Ovary (tissue), 9 donors: ENCODE data around the gene MTG1. TPM values are rescaled to one million over a fixed set of nuclear protein-coding genes. Genes with fewer than 3 reads are reported as not detected.

ENCODE experiments used
- DNase-seq, 5 donors: peaks; one replicate each; pipeline ENCODE4 v3.0.0-alpha.2; 2019 to 2020
- H3K27ac ChIP-seq, 2 donors: fragments of 200-600 bp; one replicate each; pipeline versions ENCODE4 v1.5.1 to v1.8.0; 2019 to 2022
- H3K27me3 ChIP-seq: fragments of 200-600 bp; one replicate; pipeline ENCODE4 v1.8.0; 2022
- H3K36me3 ChIP-seq: fragments of 200-600 bp; sonication (generic); one replicate; pipeline ENCODE4 v1.5.1; 2019
- H3K4me1 ChIP-seq: one replicate; pipeline ENCODE4 v1.8.1; 2013; ENCODE audit warnings: mild to moderate bottlenecking, moderate library complexity; ENCODE audit not compliant: insufficient read depth
- H3K4me3 ChIP-seq: fragments of 200-600 bp; sonication (generic); one replicate; pipeline ENCODE4 v1.5.1; 2017
- H3K9me3 ChIP-seq, 2 donors: fragments of 200-600 bp in 1 of 2; sonication (generic) in 1 of 2; one replicate each; pipeline versions ENCODE4 v1.5.1 to v1.8.1; 2013 to 2019; ENCODE audit warnings: mild to moderate bottlenecking in 1 of 2, moderate library complexity in 1 of 2
- EP300 ChIP-seq: sonication (generic); formaldehyde crosslinking; IDR thresholded peaks from one replicate; pipeline ENCODE4 v1.6.1; 2017; ENCODE audit warnings: antibody characterized with exemption
- POLR2A ChIP-seq: fragments of 450-650 bp; IDR thresholded peaks from one replicate; pipeline ENCODE4 v1.6.1; 2017; ENCODE audit warnings: antibody characterized with exemption, mild to moderate bottlenecking, moderate library complexity
- WGBS, 3 donors: extraction: QIAGEN DNeasy Blood & Tissue Kit in 1 of 3; methylation state at CpG; one replicate each; pipeline versions ENCODE4 v1.1.5 to v1.1.7; 2013 to 2017; 5-methylcytosine and 5-hydroxymethylcytosine counted together
- intact Hi-C, 4 donors: fragments of 100-400 bp; cut with DNase I; formaldehyde crosslinking; loops; one replicate each; pipeline versions ENCODE4 v1.11.0 to v1.15.1; 2022 to 2023
- polyA plus RNA-seq, 2 donors: library from polyadenylated mRNA; stranded (reverse); fragments of 200-250 nt in 1 of 2; fragments of 350-450 nt in 1 of 2; fragmentation: Illumina TruSeq in 1 of 2; extraction: RNeasy Lipid Tissue Mini Kit (QIAGEN cat#74804) in 1 of 2; gene quantifications; one replicate each; pipeline ENCODE4 v1.2.3, GENCODE V29; 2013 to 2014
- total RNA-seq, 7 donors: library from RNA; depleted of rRNA in 2 of 7; stranded (reverse); fragments of >200 nt in 2 of 7; fragmentation: NEBNext Ultra II Directional in 3 of 7; extraction: Animal tissue kit (Norgen Biotek cat#: 25700) in 3 of 7; gene quantifications; one replicate each; pipeline versions ENCODE4 v1.1.0 to v1.2.4, GENCODE V29; 2016 to 2023
- TF ChIP-seq, protein P1 (sequence below), 3 donors: fragments of 450-650 bp in 2 of 3; fragments of 200-600 bp in 1 of 3; IDR thresholded peaks; one replicate each; pipeline versions ENCODE4 v1.5.1 to v1.8.0; 2016 to 2022; ENCODE audit warnings: antibody characterized with exemption in 3 of 3, mild to moderate bottlenecking in 1 of 3
- donor health status: DM: no; HTN: no; CAD: no; lungs with moderate emphysema.
- donor health status: DM: no; HTN: no; CAD: no.
- donor health status: Bipolar disorder and iron deficiency.
- donor health status: DM: yes; HTN: yes; CAD: no.
- donor health status: DM: no; HTN: no; CAD: no.
- donor health status: DM: yes; HTN: yes; CAD: no.

The MTG1 gene
- total and polyA plus RNA-seq, 9 donors: 23.1 to 55.1 (median 33.7) TPM

DNA sequence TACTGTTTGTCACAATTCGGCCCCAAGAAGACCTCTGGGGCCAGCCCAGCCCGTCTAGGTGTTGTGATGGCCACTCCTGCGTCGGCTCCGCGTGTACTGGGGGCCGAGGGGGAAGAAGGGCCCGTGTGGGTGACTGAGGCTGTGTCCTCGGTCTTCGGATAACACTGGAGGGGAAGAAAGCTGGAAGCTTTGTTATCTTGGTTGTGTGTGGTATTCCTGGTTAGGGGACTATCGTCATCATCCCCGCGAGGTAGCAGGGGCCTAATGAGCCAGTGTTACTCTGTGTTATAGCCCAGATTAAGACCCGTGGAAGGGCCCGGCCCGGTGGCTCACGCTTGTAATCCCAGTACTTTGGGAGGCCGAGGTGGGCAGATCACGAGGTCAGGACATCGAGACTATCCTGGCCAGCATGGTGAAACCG, 854 bp downstream of the MTG1 start:
- peak overlapping the region in 1 of 2 donors; percentile 65 for H3K27ac ChIP-seq

DNA sequence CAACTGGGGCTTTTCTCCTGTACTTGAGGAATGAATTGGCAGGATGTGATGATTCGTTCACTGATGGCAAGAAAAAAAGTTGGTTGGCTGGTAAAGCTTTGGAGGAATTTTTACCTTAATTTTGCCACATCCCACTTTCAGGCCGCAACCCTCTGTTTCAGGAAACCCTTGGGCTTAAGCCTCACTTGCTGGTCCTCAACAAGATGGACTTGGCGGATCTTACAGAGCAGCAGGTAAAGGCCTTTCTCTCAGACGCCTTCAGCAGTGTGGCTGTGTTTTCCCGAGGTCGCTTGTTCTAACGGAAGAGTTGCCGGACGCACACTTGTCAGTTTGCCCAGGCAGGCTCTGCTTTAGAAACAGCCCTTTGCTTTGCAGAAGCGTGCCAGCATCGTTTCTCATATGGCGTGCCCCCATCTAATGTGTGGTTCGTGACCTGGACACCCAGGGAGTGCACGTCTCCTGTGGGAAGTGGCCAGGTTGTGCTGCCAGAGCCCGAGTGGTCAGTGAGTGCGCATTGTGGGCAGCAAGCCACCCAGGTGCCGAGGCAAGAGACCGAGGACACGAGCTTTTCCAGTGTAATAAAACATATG, 2.2 kb downstream of the MTG1 start:
- no peak overlapping the region for H3K27ac ChIP-seq
- H3K27me3 ChIP-seq: no peaks in the 10 kb centered on the region
- TF ChIP-seq, protein P1, sequence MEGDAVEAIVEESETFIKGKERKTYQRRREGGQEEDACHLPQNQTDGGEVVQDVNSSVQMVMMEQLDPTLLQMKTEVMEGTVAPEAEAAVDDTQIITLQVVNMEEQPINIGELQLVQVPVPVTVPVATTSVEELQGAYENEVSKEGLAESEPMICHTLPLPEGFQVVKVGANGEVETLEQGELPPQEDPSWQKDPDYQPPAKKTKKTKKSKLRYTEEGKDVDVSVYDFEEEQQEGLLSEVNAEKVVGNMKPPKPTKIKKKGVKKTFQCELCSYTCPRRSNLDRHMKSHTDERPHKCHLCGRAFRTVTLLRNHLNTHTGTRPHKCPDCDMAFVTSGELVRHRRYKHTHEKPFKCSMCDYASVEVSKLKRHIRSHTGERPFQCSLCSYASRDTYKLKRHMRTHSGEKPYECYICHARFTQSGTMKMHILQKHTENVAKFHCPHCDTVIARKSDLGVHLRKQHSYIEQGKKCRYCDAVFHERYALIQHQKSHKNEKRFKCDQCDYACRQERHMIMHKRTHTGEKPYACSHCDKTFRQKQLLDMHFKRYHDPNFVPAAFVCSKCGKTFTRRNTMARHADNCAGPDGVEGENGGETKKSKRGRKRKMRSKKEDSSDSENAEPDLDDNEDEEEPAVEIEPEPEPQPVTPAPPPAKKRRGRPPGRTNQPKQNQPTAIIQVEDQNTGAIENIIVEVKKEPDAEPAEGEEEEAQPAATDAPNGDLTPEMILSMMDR (IDR thresholded peaks at IDR 0.05): no peak
- no peak for TF ChIP-seq POLR2A
- TF ChIP-seq EP300: no peak
- H3K9me3 ChIP-seq: no peaks in the 10 kb centered on the region
- no peak overlapping the region for H3K4me3 ChIP-seq
- H3K36me3 ChIP-seq: no peaks in the 10 kb centered on the region
- peak in 1 of 5 donors; percentile 27 for DNase-seq
- intact Hi-C loops: no loop called here
- H3K4me1 ChIP-seq: peaks cover 4% of the 10 kb centered on the region
- WGBS, 3 donors: 90 to 92% (median 92%) methylated on average over 19 of the region's 19 CpGs

More for the DNA sequence above, 854 bp downstream of the MTG1 start:
- TF ChIP-seq EP300 (no peak), POLR2A (no peak)
- TF ChIP-seq, protein P1 (IDR thresholded peaks at IDR 0.05): no peak
- 18 to 28% (median 19%) methylated on average over 21 of the region's 21 CpGs for WGBS, 3 donors
- Histone ChIP-seq H3K9me3 (no peaks in the 10 kb centered on the region), H3K36me3 (no peaks in the 10 kb centered on the region), H3K4me3 (peak overlapping the region; percentile 59), H3K4me1 (peaks cover 4% of the 10 kb centered on the region), H3K27me3 (no peaks in the 10 kb centered on the region)
- intact Hi-C loops: no loop called here
- DNase-seq: peak in 1 of 5 donors; percentile 31

- H3K4me3 ChIP-seq: no peak overlapping the region
- peak in 1 of 5 donors; percentile 5 for DNase-seq
- peaks cover 4% of the 10 kb centered on the region for H3K4me1 ChIP-seq
- 95 to 97% (median 96%) methylated on average over 7 of the region's 7 CpGs for WGBS, 3 donors
- H3K9me3 ChIP-seq: no peaks in the 10 kb centered on the region
- H3K27ac ChIP-seq: no peak overlapping the region
- TF ChIP-seq EP300: no peak
- TF ChIP-seq POLR2A: no peak
- TF ChIP-seq, protein P1 (IDR thresholded peaks at IDR 0.05): no peak
- no peaks in the 10 kb centered on the region for H3K36me3 ChIP-seq
- H3K27me3 ChIP-seq: no peaks in the 10 kb centered on the region
- intact Hi-C loops: no loop called here
Observed at GRCh38 chr10:133397938-133398337, 4.0 kb downstream of the MTG1 start.

DNA sequence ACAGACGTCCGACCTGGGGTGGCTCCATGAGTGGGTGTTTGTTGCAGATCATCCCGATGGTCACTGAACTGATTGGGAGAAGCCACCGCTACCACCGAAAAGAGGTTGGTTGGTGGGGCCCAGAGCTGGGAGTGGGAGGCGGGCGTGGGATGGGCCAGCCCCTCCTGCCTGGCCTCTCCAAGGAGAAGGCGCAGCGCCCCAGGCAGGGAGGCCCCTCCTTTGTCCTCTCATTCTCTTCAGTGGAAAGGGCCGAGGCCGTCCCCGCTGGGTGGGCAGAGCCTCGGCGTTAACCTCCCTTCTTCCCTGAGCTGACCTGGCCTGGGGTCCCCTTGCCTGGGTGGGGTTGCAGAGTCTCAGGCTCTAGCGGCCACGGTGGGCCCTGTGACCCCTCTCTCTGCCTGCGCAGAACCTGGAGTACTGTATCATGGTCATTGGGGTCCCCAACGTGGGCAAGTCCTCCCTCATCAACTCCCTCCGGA, 5.2 kb downstream of the MTG1 start:
- no peak overlapping the region for H3K4me3 ChIP-seq
- no peaks in the 10 kb centered on the region for H3K36me3 ChIP-seq
- no peaks in the 10 kb centered on the region for H3K9me3 ChIP-seq
- DNase-seq: peak in 1 of 5 donors; percentile 13
- no peaks in the 10 kb centered on the region for H3K27me3 ChIP-seq
- 90 to 94% (median 93%) methylated on average over 19 of the region's 19 CpGs for WGBS, 3 donors
- TF ChIP-seq EP300 (no peak), POLR2A (no peak)
- TF ChIP-seq, protein P1 (IDR thresholded peaks at IDR 0.05): no peak
- no peak overlapping the region for H3K27ac ChIP-seq
- H3K4me1 ChIP-seq: peaks cover 2% of the 10 kb centered on the region
- intact Hi-C loops: no loop called here
